COLO668 (cell line): Measurements from ENCODE around the gene PPP2R5C.
"Not testable (repeated sequence)": the region's sequence is repeated elsewhere in the genome, so short reads cannot be mapped to it uniquely, and the experiment has no call there.

Experiments used
- DNase-seq: peaks from one replicate; lab custom pipeline; 2025; ENCODE audit not compliant: unreplicated experiment; lab: John Stamatoyannopoulos, UW

Gene PPP2R5C

DNA sequence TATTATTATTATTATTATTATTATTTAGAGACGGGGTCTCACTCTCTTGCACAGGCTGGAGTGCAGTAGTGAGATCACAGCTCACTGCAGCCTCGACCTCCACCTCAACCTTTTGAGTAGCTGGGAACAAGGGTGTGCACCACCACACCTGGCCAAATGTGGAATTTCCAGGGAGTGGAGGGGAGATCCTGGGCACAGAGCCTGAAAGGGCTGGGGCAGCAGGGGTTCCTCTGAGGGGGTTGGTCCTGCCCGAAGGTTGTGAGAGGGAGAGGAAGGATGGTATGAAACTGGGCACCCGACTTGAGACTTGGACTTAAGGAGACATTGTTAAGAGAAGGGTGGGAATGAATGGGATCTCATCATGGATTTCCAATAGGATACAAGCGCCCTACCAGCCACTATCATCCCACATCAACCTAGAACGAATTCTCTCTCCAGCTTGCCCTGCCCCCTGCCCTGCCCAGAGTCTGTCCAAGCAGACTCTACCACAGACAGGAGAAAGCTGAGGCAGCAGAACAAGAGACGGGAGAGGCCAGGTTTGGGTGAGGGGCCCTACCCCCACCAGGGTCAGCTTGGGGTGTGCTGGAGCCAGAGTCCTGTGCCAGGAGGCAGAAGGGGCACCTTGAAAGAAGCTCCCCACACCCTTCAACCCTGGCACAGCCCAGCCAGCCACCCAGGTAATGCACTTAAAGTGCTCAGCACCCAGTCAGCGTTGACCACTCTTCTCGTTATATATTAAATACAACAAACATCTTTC lies 200.4 kb downstream of the PPP2R5C start:
- DNase-seq, result peak; percentile 66

DNA sequence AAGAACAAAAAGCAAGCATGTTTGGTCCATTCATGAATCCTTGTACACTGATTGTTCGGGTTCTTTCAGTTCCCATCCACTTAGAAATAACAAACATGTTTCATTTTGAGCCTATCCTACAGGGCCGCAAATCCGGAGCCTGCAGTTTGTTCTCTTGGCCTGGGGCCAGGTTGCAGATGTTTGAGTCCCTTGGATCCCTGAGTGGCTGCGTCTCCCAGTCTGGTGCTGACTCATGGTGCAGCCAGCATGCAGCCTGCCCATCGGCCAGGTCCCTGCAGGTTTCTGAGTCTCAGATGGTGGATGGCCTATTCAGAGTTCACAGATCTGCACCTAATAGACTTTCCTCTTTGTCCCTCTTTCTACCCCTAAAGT lies 201.0 kb downstream of the PPP2R5C start:
- DNase-seq, result peak; percentile 95

DNA sequence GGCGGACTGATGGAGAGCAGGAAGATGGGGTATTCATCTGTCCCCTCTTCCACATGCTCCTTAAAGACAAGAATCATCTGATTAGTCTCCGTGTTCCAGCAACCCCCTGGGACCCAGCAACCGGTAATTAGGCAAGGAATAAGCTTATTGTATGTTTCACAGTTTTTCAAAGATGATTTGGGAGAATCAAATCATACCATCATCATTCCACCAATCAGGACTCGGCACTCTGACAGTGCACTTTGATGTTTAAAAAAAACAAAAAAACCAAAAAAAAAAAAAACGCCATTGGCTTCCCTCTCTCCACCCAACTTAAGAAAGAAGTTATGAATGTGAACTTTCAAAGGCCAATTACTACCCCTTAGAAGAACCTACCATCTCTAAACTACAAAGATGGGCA lies 201.5 kb downstream of the PPP2R5C start:
- DNase-seq, result no peak

GRCh38 chr14:101963656-101964296 lies 202.3 kb downstream of the PPP2R5C start:
- DNase-seq, result no peak

DNA sequence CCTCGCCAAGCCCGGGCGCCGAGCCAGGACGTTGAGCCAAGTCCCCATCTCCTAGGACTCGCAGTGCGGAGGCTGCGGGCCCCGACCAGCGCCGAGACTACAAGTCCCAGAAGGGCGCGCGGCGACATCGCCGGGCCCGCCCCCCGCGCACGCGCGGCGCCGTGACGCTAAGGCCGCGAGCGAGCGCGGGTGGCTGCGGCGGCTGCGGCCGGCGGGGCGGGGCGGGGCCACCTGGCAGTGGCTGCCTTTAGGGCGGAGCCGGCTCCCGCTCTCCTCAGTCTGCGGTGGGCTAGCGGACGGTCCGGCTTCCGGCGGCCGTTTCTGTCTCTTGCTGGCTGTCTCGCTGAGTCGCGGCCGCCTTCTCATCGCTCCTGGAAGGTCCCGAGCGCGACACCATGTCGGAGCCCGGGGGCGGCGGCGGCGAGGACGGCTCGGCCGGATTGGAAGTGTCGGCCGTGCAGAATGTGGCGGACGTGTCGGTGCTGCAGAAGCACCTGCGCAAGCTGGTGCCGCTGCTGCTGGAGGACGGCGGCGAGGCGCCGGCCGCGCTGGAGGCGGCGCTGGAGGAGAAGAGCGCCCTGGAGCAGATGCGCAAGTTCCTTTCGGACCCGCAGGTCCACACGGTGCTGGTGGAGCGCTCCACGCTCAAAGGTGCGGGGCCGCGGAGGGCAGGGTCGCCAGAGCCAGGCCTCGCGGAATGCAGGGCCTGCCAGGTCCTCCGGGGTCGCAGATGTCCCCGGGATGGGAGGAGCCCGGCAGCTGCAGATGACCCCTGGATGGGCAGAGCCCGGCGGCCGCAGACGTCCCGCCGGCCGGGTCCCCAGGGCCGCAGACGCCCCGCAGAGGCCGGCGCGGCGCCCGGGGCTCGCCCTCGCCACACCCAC lies 203.0 kb downstream of the PPP2R5C start, which contains the start of gene DYNC1H1:
Gene DYNC1H1 (plus strand): TSS at position 277 of the 884 bp plus-strand sequence. CDS start 119 bp downstream, at position 396.
- peak; percentile 98 for DNase-seq

DNA sequence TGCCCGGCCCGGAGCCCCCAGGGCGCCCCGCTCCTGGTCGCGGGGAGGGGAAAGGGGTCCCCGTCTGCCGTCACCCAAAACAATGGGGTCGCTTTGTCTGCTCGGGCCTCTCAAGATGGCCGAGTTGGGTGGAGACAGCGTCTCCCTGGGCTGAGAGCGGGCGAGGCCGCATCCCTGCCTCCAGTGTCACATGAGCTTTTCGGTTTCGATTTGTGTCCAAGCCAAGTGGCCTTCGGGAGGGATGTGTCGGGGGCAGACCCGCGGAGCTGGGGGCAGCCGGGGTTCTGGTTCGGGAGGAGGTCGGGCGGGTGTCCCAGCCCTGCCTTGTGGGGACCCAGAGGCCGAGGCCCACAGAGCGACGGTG lies 203.7 kb downstream of the PPP2R5C start:
- DNase-seq, result peak; percentile 72

- DNase-seq, result no peak
These were observed 204.5 kb downstream of the PPP2R5C start for GRCh38 chr14:101965770-101966722.

DNA sequence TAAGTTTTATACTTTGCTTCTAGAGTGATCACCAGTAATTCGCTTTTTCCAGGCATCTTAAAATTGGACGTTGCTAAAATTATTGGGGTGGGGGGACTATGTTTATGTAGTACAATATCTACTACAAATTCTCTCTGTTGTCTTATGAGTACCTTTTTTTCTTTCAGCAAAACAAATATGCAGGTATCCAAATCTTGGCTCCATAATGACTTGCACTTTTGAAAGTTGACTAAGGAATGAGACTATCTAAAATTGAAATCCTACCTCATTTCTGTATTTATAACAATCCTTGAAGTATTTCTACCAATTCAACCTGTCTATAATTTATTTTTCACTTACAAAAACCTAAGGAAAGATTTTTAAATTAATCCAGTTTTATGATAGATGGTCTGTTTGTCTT lies 205.2 kb downstream of the PPP2R5C start:
- DNase-seq, result no peak

DNA sequence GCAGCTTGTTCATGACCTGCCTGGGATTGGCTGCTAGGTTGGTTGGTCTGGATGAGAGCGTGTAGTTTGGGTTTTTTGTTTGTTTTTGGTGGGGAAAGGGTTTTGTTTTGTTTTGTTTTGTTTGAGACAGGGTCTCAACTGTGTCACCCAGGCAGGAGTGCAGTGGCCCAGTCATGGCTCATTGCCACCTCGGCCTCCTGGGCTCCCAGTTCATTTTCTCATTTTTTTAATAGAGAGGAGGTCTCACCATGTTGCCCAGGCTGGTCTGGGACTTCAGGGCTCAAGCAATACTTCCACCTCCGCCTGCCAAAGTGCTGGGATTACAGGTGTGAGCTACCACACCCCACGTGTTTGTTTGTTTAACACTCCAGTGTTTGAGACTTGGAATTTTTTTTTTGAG lies 206.7 kb downstream of the PPP2R5C start:
- DNase-seq, result no peak

DNA sequence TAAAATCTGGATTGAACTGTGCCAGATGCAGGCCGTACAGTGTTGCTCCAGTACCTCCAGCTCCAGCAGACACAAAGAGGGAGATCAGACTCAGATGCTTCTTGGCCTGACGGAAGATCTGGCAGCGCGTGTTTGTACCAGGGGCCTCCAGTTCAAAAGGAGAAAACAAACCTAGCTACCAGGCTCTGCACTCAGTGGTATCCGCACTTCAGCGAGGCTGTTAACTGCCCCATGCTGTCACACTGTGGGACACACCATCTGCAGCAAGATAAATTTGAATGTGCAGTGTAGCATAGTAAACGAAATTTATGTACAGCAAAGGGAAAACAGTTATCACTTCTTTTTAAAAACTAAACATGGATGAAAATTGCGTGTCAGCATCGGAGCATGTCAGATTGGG lies 208.0 kb downstream of the PPP2R5C start:
- no peak for DNase-seq

GRCh38 chr14:101970830-101971400 lies 209.4 kb downstream of the PPP2R5C start:
- no peak for DNase-seq

DNA sequence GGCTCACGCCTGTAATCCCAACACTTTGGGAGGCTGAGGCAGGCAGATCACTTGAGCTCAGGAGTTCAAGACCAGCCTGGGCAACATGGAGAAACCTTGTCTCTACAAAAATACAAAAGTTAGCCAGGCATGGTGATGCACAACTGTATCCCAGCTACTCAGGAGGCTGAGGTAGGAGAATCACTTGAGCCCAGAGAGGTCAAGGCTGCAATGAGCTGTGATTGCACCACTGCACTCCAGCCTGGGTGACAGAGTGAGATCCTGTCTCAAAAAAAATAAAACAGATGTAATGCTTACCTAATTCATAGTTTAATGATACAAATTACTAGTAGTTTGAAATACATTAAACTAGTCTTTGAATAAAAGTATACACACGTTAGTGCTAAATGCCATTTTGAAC lies 209.9 kb downstream of the PPP2R5C start:
- DNase-seq, result not testable (repeated sequence)

GRCh38 chr14:101972126-101972866 lies 210.8 kb downstream of the PPP2R5C start:
- peak; percentile 78 for DNase-seq

- no peak for DNase-seq
These were observed 211.8 kb downstream of the PPP2R5C start for GRCh38 chr14:101973356-101973755.

GRCh38 chr14:101975231-101975630 lies 213.7 kb downstream of the PPP2R5C start:
- DNase-seq, result no peak
